Measurements from ENCODE around the gene QTRT2.

DNA sequence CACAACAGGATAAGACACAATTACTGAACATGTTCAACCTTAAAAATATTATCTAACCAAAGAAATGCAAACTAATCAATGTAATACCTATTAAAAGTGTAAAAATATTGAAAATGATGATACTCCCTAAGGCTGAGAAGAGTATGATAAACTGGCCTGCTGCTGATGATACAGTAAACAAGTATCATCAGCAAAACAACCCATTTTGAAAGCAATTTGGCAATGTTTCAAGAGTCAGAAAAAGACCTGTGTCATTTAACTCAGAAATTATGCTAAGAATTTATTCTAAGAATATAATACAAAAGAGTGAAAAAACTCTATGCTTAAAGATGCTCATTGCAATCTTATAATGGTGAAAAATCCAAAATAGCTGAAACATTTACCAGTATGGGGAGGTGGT is 22.3 kb upstream of the QTRT2 start:
- TF ChIP-seq, protein P1, sequence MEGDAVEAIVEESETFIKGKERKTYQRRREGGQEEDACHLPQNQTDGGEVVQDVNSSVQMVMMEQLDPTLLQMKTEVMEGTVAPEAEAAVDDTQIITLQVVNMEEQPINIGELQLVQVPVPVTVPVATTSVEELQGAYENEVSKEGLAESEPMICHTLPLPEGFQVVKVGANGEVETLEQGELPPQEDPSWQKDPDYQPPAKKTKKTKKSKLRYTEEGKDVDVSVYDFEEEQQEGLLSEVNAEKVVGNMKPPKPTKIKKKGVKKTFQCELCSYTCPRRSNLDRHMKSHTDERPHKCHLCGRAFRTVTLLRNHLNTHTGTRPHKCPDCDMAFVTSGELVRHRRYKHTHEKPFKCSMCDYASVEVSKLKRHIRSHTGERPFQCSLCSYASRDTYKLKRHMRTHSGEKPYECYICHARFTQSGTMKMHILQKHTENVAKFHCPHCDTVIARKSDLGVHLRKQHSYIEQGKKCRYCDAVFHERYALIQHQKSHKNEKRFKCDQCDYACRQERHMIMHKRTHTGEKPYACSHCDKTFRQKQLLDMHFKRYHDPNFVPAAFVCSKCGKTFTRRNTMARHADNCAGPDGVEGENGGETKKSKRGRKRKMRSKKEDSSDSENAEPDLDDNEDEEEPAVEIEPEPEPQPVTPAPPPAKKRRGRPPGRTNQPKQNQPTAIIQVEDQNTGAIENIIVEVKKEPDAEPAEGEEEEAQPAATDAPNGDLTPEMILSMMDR (IDR thresholded peaks at IDR 0.05), result no peak
- no peak for TF ChIP-seq POLR2AphosphoS5 (IDR thresholded peaks at IDR 0.05; ENCODE audit: insufficient read depth in 1 of 2, low read depth in 1 of 2)
